Endothelial cell of umbilical vein (primary cell): Measurements from ENCODE around the gene OPCML.

Experiments
- CTCF ChIP-seq, 2 donors: IDR thresholded peaks; 1 replicate in 1 of 2; 2 replicates in 1 of 2; pipeline ENCODE4 v1.5.1; 2011; ENCODE audit warnings: low read length in 2 of 2, mild to moderate bottlenecking in 2 of 2, moderate library complexity in 2 of 2, control low read depth in 1 of 2, inconsistent platforms in 1 of 2, low read depth in 1 of 2; ENCODE audit not compliant: insufficient read depth in 1 of 2; ENCODE audit errors: extremely low read depth in 1 of 2
- EZH2 ChIP-seq: IDR thresholded peaks from 2 replicates; pipeline ENCODE4 v1.6.1; 2012; ENCODE audit warnings: borderline replicate concordance, low read depth, mild to moderate bottlenecking, moderate library complexity, low read length, inconsistent platforms; ENCODE audit not compliant: severe bottlenecking
- MAX ChIP-seq: IDR thresholded peaks from 2 replicates; pipeline ENCODE4 v1.6.1; 2011; ENCODE audit not compliant: insufficient read depth, insufficient read length
- POLR2A ChIP-seq: IDR thresholded peaks from 2 replicates; pipeline ENCODE4 v1.6.1; 2012; ENCODE audit warnings: low read depth, mild to moderate bottlenecking, control low read depth, low read length
- POLR2AphosphoS5 ChIP-seq: IDR thresholded peaks from 2 replicates; pipeline ENCODE4 v1.6.1; 2012; ENCODE audit warnings: low read depth, mild to moderate bottlenecking, control low read depth, low read length, moderate library complexity; ENCODE audit not compliant: insufficient read depth

- TF ChIP-seq MAX (no peak), POLR2A (no peak), CTCF (IDR thresholded peaks at IDR 0.05; ENCODE audit: extremely low read depth in 1 of 2, insufficient read depth in 1 of 2, low read depth in 1 of 2, low read length in 2 of 2) (no peak), EZH2 (no peak), POLR2AphosphoS5 (no peak)
Observed at GRCh38 chr11:132773751-132774150, 758.5 kb downstream of the OPCML start.
